SK-N-SH (cell line): ENCODE results near the gene COL9A3. TPM values are rescaled to one million over a fixed set of nuclear protein-coding genes. Genes with fewer than 3 reads are reported as not detected.

Experiments used
- CTCF ChIA-PET: fragments of 300-600, 350-600 bp; formaldehyde crosslinking; extraction: SDS; loops from one replicate; lab custom pipeline; 2021; lab: Yijun Ruan, JAX
- POLR2A ChIA-PET: fragments of 350-600 bp; sonication (Branson Sonifier 250); formaldehyde crosslinking; extraction: SDS; loops from one replicate; lab custom pipeline; 2020; ENCODE audit warnings: antibody characterized with exemption, inconsistent platforms; lab: Yijun Ruan, JAX
- DNase-seq: peaks from one replicate; pipeline ENCODE4 v3.0.0; 2012
- H2AFZ ChIP-seq: fragments of 200-600 bp; sonication (generic); 2 replicates; pipeline ENCODE4 v1.8.1; 2016; ENCODE audit warnings: antibody characterized with exemption, mild to moderate bottlenecking, low read depth
- H3F3A ChIP-seq: fragments of 200-600 bp; sonication (generic); replicated peaks from 2 replicates; pipeline ENCODE3; 2016; ENCODE audit warnings: antibody characterized with exemption, mild to moderate bottlenecking; ENCODE audit not compliant: insufficient read depth
- H3K27ac ChIP-seq, 2 experiments: fragments of 200-500 bp in 1 of 2; fragments of 200-600 bp in 1 of 2; sonication (Bioruptor generic) in 1 of 2; sonication (generic), shearing (Covaris generic) in 1 of 2; 2 replicates each; pipeline versions ENCODE4 v1.5.1 to v1.6.1; 2014 to 2016; ENCODE audit warnings: low read depth in 2 of 2, inconsistent platforms in 1 of 2, low read length in 1 of 2, mild to moderate bottlenecking in 1 of 2, mixed read lengths in 1 of 2
- H3K27me3 ChIP-seq: fragments of 200-600 bp; sonication (generic), shearing (Covaris generic); 2 replicates; pipeline ENCODE4 v1.6.1; 2016; ENCODE audit warnings: mixed run types; ENCODE audit not compliant: insufficient read depth
- H3K36me3 ChIP-seq, 2 experiments: fragments of 200-500 bp in 1 of 2; fragments of 200-600 bp in 1 of 2; sonication (Bioruptor generic) in 1 of 2; sonication (generic) in 1 of 2; replicated peaks in 1 of 2; 2 replicates each; pipeline versions ENCODE3 to v1.5.1; 2014 to 2016; ENCODE audit warnings: low read length in 1 of 2, mild to moderate bottlenecking in 1 of 2; ENCODE audit not compliant: insufficient read depth in 2 of 2, control insufficient read depth in 1 of 2
- H3K4me1 ChIP-seq, 2 experiments: fragments of 200-500 bp in 1 of 2; fragments of 200-600 bp in 1 of 2; sonication (Bioruptor generic) in 1 of 2; sonication (generic), shearing (Covaris generic) in 1 of 2; 2 replicates each; pipeline versions ENCODE4 v1.5.1 to v1.6.1; 2014 to 2016; ENCODE audit warnings: low read depth in 1 of 2, low read length in 1 of 2, mixed run types in 1 of 2; ENCODE audit not compliant: insufficient read depth in 2 of 2, control insufficient read depth in 1 of 2
- H3K4me2 ChIP-seq: fragments of 200-600 bp; sonication (generic), shearing (Covaris generic); 2 replicates; pipeline ENCODE4 v1.6.1; 2017; ENCODE audit warnings: mixed run types
- H3K4me3 ChIP-seq, 2 experiments: fragments of 200-500 bp in 1 of 2; fragments of 200-600 bp in 1 of 2; sonication (Bioruptor generic) in 1 of 2; sonication (generic), shearing (Covaris generic) in 1 of 2; 2 replicates each; pipeline versions ENCODE4 v1.5.1 to v1.8.1; 2014 to 2016; ENCODE audit warnings: low read depth in 2 of 2, inconsistent platforms in 1 of 2, low read length in 1 of 2, mild to moderate bottlenecking in 1 of 2, mixed read lengths in 1 of 2, moderate library complexity in 1 of 2
- H3K79me2 ChIP-seq: fragments of 200-600 bp; sonication (generic); 2 replicates; pipeline ENCODE4 v1.8.1; 2017; ENCODE audit warnings: mild to moderate bottlenecking; ENCODE audit not compliant: insufficient read depth
- H3K9ac ChIP-seq: fragments of 200-600 bp; sonication (generic); 2 replicates; pipeline ENCODE4 v1.6.1; 2017; ENCODE audit warnings: mixed run types
- H3K9me2 ChIP-seq: fragments of 200-600 bp; sonication (generic); 2 replicates; pipeline ENCODE4 v1.6.1; 2017; ENCODE audit warnings: mixed run types
- H3K9me3 ChIP-seq: fragments of 200-600 bp; sonication (generic); 2 replicates; pipeline ENCODE4 v1.6.1; 2017; ENCODE audit warnings: mixed run types, mild to moderate bottlenecking, moderate library complexity
- H4K20me1 ChIP-seq: fragments of 200-600 bp; sonication (generic); 2 replicates; pipeline ENCODE4 v1.6.1; 2017; ENCODE audit warnings: mild to moderate bottlenecking, mixed run types; ENCODE audit not compliant: insufficient read depth
- CHD2 ChIP-seq: fragments of 150-350 bp; IDR thresholded peaks from 2 replicates; pipeline ENCODE4 v1.6.1; 2018; ENCODE audit warnings: low read length; ENCODE audit not compliant: partially characterized antibody
- ELF1 ChIP-seq: IDR thresholded peaks from 2 replicates; pipeline ENCODE4 v1.4.0; 2012
- EP300 ChIP-seq, 2 experiments: IDR thresholded peaks; 2 replicates each; pipeline versions ENCODE4 v1.4.0 to v1.6.1; 2012; ENCODE audit warnings: borderline replicate concordance in 1 of 2, low read depth in 1 of 2, low read length in 1 of 2
- FOXJ3 ChIP-seq: sonication (generic); formaldehyde crosslinking; IDR thresholded peaks from 2 replicates; pipeline ENCODE4 v1.5.1; 2020; ENCODE audit warnings: mild to moderate bottlenecking, missing genetic modification reagents
- GABPA ChIP-seq: IDR thresholded peaks from 2 replicates; pipeline ENCODE4 v1.4.0; 2012; ENCODE audit warnings: low read depth, mild to moderate bottlenecking
- GATA2 ChIP-seq: sonication (generic); formaldehyde crosslinking; IDR thresholded peaks from 2 replicates; pipeline ENCODE4 v1.5.0; 2020; ENCODE audit warnings: mild to moderate bottlenecking, missing genetic modification reagents
- IRF3 ChIP-seq: fragments of 150-350 bp; IDR thresholded peaks from 2 replicates; pipeline ENCODE4 v1.6.1; 2016; ENCODE audit warnings: mild to moderate bottlenecking, low read depth, low read length
- JUND ChIP-seq: IDR thresholded peaks from 2 replicates; pipeline ENCODE4 v1.4.0; 2012
- MEF2A ChIP-seq: IDR thresholded peaks from 2 replicates; pipeline ENCODE4 v1.4.0; 2012; ENCODE audit warnings: low read depth, borderline replicate concordance
- MXI1 ChIP-seq: IDR thresholded peaks from 2 replicates; pipeline ENCODE4 v1.6.1; 2012; ENCODE audit warnings: mild to moderate bottlenecking, low read depth, low read length, improper control_type of control experiment
- NFIC ChIP-seq: IDR thresholded peaks from 2 replicates; pipeline ENCODE4 v1.4.0; 2012; ENCODE audit warnings: borderline replicate concordance
- PBX3 ChIP-seq: IDR thresholded peaks from 2 replicates; pipeline ENCODE4; 2012
- RAD21 ChIP-seq: IDR thresholded peaks from 2 replicates; pipeline ENCODE4 v1.6.1; 2012; ENCODE audit warnings: mild to moderate bottlenecking, low read length
- RCOR1 ChIP-seq: fragments of 150-350 bp; IDR thresholded peaks from 2 replicates; pipeline ENCODE4 v1.6.1; 2017; ENCODE audit warnings: antibody characterized with exemption, low read length
- RFX5 ChIP-seq: IDR thresholded peaks from 2 replicates; pipeline ENCODE4 v1.6.1; 2012; ENCODE audit warnings: mild to moderate bottlenecking, improper control_type of control experiment, low read length
- SIN3A ChIP-seq: IDR thresholded peaks from 2 replicates; pipeline ENCODE4 v1.6.1; 2012; ENCODE audit warnings: low read depth, mild to moderate bottlenecking, low read length, moderate library complexity, borderline replicate concordance
- TCF12 ChIP-seq: IDR thresholded peaks from 2 replicates; pipeline ENCODE4 v1.4.0; 2012
- USF2 ChIP-seq: fragments of 150-350 bp; IDR thresholded peaks from 2 replicates; pipeline ENCODE4 v1.6.1; 2017; ENCODE audit warnings: antibody characterized with exemption, low read length, low read depth, borderline replicate concordance
- YY1 ChIP-seq: IDR thresholded peaks from 2 replicates; pipeline ENCODE4 v1.4.0; 2012; ENCODE audit warnings: low read depth, mild to moderate bottlenecking
- ZBTB33 ChIP-seq: IDR thresholded peaks from 2 replicates; pipeline ENCODE4 v1.4.0; 2012; ENCODE audit warnings: low read depth, borderline replicate concordance
- WGBS: methylation state at CpG from one replicate; pipeline ENCODE4 v1.1.6; 2017; ENCODE audit warnings: low lambda C conversion rate; 5-methylcytosine and 5-hydroxymethylcytosine counted together
- polyA plus RNA-seq, 3 experiments: library from polyadenylated mRNA; depleted of rRNA; stranded (reverse); fragments of >200 nt; gene quantifications; 2 replicates each; pipeline ENCODE4 v1.2.3, GENCODE V29; 2012

Gene COL9A3
- polyA plus RNA-seq, 1 of the 3 experiments (the other 2 are of a cell fraction), result 2.5 TPM

- no peaks in the 10 kb centered on the region for H3K27me3 ChIP-seq
- POLR2A ChIA-PET, result no interaction called here
- H3K4me1 ChIP-seq, result peaks cover 0 to 13% of the 10 kb centered on the region in 2 experiments; a peak in 1 of 4 replicates
- H3K9ac ChIP-seq, result no peak overlapping the region
- H3K9me3 ChIP-seq, result no peaks in the 10 kb centered on the region
- H3K4me2 ChIP-seq, result no peak overlapping the region
- no peak for TF ChIP-seq RFX5
- no peak for TF ChIP-seq EP300 (IDR thresholded peaks at IDR 0.05; ENCODE audit: borderline replicate concordance in 1 of 2, low read depth in 1 of 2, low read length in 1 of 2)
- TF ChIP-seq MXI1, result no peak
- TF ChIP-seq PBX3, result no peak
- TF ChIP-seq MEF2A, result no peak
- TF ChIP-seq GATA2 (CRISPR knock-in tag), result no peak
- TF ChIP-seq RCOR1, result no peak
- TF ChIP-seq SIN3A, result no peak
- TF ChIP-seq TCF12, result no peak
- TF ChIP-seq RAD21, result no peak
- no peak for TF ChIP-seq YY1
- TF ChIP-seq CHD2, result no peak
- no peak for TF ChIP-seq NFIC
- no peak for TF ChIP-seq JUND
- TF ChIP-seq ELF1, result no peak
- no peak for TF ChIP-seq FOXJ3 (CRISPR knock-in tag)
- TF ChIP-seq GABPA, result no peak
- no peak for TF ChIP-seq USF2
- no peak for TF ChIP-seq IRF3
- no peak for TF ChIP-seq ZBTB33
- TF ChIP-seq, all 33 proteins: peak for 0
- DNase-seq, result no peak
- Histone ChIP-seq H3K27ac (no peak overlapping the region), H3F3A (peaks cover 14% of the 10 kb centered on the region), H3K36me3 (peaks cover 10 to 39% of the 10 kb centered on the region in 2 experiments), H4K20me1 (no peaks in the 10 kb centered on the region), H3K79me2 (no peaks in the 10 kb centered on the region), H3K4me3 (no peak overlapping the region), H3K9me2 (no peaks in the 10 kb centered on the region), H2AFZ (no peak overlapping the region)
- WGBS, result 95% methylated on average over 17 of the region's 45 CpGs
- CTCF ChIA-PET, result interaction anchor here (2.1 kb wide), 1 partner anchor 18 kb away, joined by 6 read pairs; no protein-coding TSS in a partner anchor
Measured at GRCh38 chr20:62880935-62881661, 64.2 kb downstream of the COL9A3 start.
